OCI-M1 (cell line): ENCODE data around the gene MTX2.
"Not testable (repeated sequence)": the region's sequence is repeated elsewhere in the genome, so short reads cannot be mapped to it uniquely, and the experiment has no call there.

Experiments
- DNase-seq: peaks from one replicate; lab custom pipeline; 2025; lab: John Stamatoyannopoulos, UW

The MTX2 gene

GRCh38 chr2:176373155-176373554, 103.9 kb downstream of the MTX2 start:
- not testable (repeated sequence) for DNase-seq

- DNase-seq: no peak
These were observed 109.1 kb downstream of the MTX2 start for GRCh38 chr2:176378323-176378722.

- DNase-seq: no peak
These were observed 111.1 kb downstream of the MTX2 start for GRCh38 chr2:176380341-176380740.

- DNase-seq: no peak
These were observed 113.9 kb downstream of the MTX2 start for GRCh38 chr2:176383100-176383499.

GRCh38 chr2:176383836-176384442, 114.7 kb downstream of the MTX2 start:
- no peak for DNase-seq

GRCh38 chr2:176385219-176385759, 116.0 kb downstream of the MTX2 start:
- DNase-seq: no peak

GRCh38 chr2:176385838-176386237, 116.6 kb downstream of the MTX2 start:
- DNase-seq: peak; percentile 23
